IMR-90 (cell line): ENCODE measurements around the gene UBE2K. TPM values are rescaled to one million over a fixed set of nuclear protein-coding genes. Genes with fewer than 3 reads are reported as not detected.
"Not testable (repeated sequence)": the region's sequence is repeated elsewhere in the genome, so short reads cannot be mapped to it uniquely, and the experiment has no call there.

Experiments used
- ATAC-seq: fragments of 200-7000 bp; cut with Tn5 transposase; 2 replicates; pipeline ENCODE4 v1.9.1; 2020; ENCODE audit warnings: low read depth, mild to moderate bottlenecking, moderate library complexity
- BruUV-seq: library from RNA; stranded (reverse); fragments of 400-500 nt; replicated peaks from 2 replicates; lab custom pipeline; 2021; lab: Mats Ljungman, UMichigan
- CTCF ChIA-PET: fragments of 300-600 bp; formaldehyde crosslinking; extraction: SDS; loops from one replicate; lab custom pipeline; 2021; ENCODE audit warnings: antibody characterized with exemption; lab: Yijun Ruan, JAX
- POLR2A ChIA-PET: fragments of 300-600 bp; sonication (Branson Sonifier 250); formaldehyde crosslinking; loops from one replicate; lab custom pipeline; 2022; ENCODE audit warnings: antibody characterized with exemption; ENCODE audit not compliant: unreplicated experiment; lab: Charles Lee
- DNase-seq: peaks from one replicate; pipeline ENCODE4 v3.0.0; 2013
- H2AFZ ChIP-seq: replicated peaks from 2 replicates; pipeline ENCODE3; 2013; ENCODE audit warnings: low read length, mild to moderate bottlenecking; ENCODE audit not compliant: poor library complexity
- H2AK5ac ChIP-seq: 2 replicates; pipeline ENCODE4 v1.6.1; 2013; ENCODE audit warnings: low read depth, low read length, inconsistent platforms
- H2AK9ac ChIP-seq: replicated peaks from 2 replicates; pipeline ENCODE3; 2013; ENCODE audit warnings: mild to moderate bottlenecking, low read depth, low read length, moderate library complexity; ENCODE audit not compliant: poor library complexity
- H2BK120ac ChIP-seq: 2 replicates; pipeline ENCODE4 v1.6.1; 2013; ENCODE audit warnings: low read depth, low read length, inconsistent platforms
- H2BK15ac ChIP-seq: 3 replicates; pipeline ENCODE4 v1.6.1; 2013; ENCODE audit warnings: low read depth, low read length, inconsistent platforms
- H2BK20ac ChIP-seq: 2 replicates; pipeline ENCODE4 v1.6.1; 2013; ENCODE audit warnings: low read depth, mild to moderate bottlenecking, inconsistent platforms, low read length, moderate library complexity
- H2BK5ac ChIP-seq: 2 replicates; pipeline ENCODE4 v1.6.1; 2013; ENCODE audit warnings: mild to moderate bottlenecking, low read depth, low read length, inconsistent platforms; ENCODE audit not compliant: poor library complexity, severe bottlenecking
- H3K14ac ChIP-seq: replicated peaks from 2 replicates; pipeline ENCODE4 v1.6.1; 2013; ENCODE audit warnings: low read depth, low read length, inconsistent platforms
- H3K18ac ChIP-seq: 2 replicates; pipeline ENCODE4 v1.6.1; 2013; ENCODE audit warnings: low read depth, low read length, control low read depth
- H3K23ac ChIP-seq: 2 replicates; pipeline ENCODE4 v1.6.1; 2013; ENCODE audit warnings: low read depth, low read length, inconsistent platforms
- H3K27ac ChIP-seq: 2 replicates; pipeline ENCODE4 v1.5.1; 2013; ENCODE audit warnings: mild to moderate bottlenecking, control low read depth, low read length; ENCODE audit not compliant: insufficient read depth
- H3K27me3 ChIP-seq: 2 replicates; pipeline ENCODE4 v1.6.1; 2013; ENCODE audit warnings: low read length; ENCODE audit not compliant: control insufficient read depth, insufficient read depth
- H3K36me3 ChIP-seq: 2 replicates; pipeline ENCODE4 v1.6.1; 2013; ENCODE audit warnings: low read length, mixed read lengths; ENCODE audit not compliant: control insufficient read depth, insufficient read depth
- H3K4ac ChIP-seq: 2 replicates; pipeline ENCODE4 v1.6.1; 2013; ENCODE audit warnings: low read depth, low read length, inconsistent platforms
- H3K4me1 ChIP-seq: 2 replicates; pipeline ENCODE4 v1.6.1; 2013; ENCODE audit warnings: low read length, mixed read lengths; ENCODE audit not compliant: control insufficient read depth, insufficient read depth
- H3K4me2 ChIP-seq: 2 replicates; pipeline ENCODE4 v1.6.1; 2013; ENCODE audit warnings: low read depth, mild to moderate bottlenecking, control low read depth, low read length, moderate library complexity
- H3K4me3 ChIP-seq: 2 replicates; pipeline ENCODE4 v1.5.1; 2013; ENCODE audit warnings: low read depth, mild to moderate bottlenecking, control low read depth, low read length, moderate library complexity; ENCODE audit not compliant: insufficient read depth
- H3K56ac ChIP-seq: 2 replicates; pipeline ENCODE4 v1.6.1; 2013; ENCODE audit warnings: low read length, inconsistent platforms; ENCODE audit not compliant: insufficient read depth; ENCODE audit errors: extremely low read depth
- H3K79me1 ChIP-seq, 2 experiments: 2 replicates each; pipeline ENCODE4 v1.6.1; 2013; ENCODE audit warnings: low read length in 2 of 2, inconsistent platforms in 1 of 2, low read depth in 1 of 2
- H3K9ac ChIP-seq: 2 replicates; pipeline ENCODE4 v1.6.1; 2013; ENCODE audit warnings: low read depth, low read length, control low read depth
- H3K9me1 ChIP-seq: 2 replicates; pipeline ENCODE4 v1.6.1; 2013; ENCODE audit warnings: low read length, inconsistent platforms; ENCODE audit not compliant: insufficient read depth
- H3K9me3 ChIP-seq: 2 replicates; pipeline ENCODE4 v1.6.1; 2013; ENCODE audit warnings: low read length; ENCODE audit not compliant: control insufficient read depth, insufficient read depth
- H4K20me1 ChIP-seq: 2 replicates; pipeline ENCODE4 v1.6.1; 2013; ENCODE audit warnings: low read length, inconsistent platforms; ENCODE audit not compliant: insufficient read depth
- H4K5ac ChIP-seq: 2 replicates; pipeline ENCODE4 v1.6.1; 2013; ENCODE audit warnings: mild to moderate bottlenecking, low read depth, low read length, control low read depth
- H4K8ac ChIP-seq, 2 experiments: 2 replicates each; pipeline ENCODE4 v1.6.1; 2013; ENCODE audit warnings: low read depth in 2 of 2, low read length in 2 of 2, control low read depth in 1 of 2, inconsistent platforms in 1 of 2
- H4K91ac ChIP-seq: 2 replicates; pipeline ENCODE4 v1.6.1; 2013; ENCODE audit warnings: low read depth, low read length, inconsistent platforms; ENCODE audit not compliant: insufficient read depth
- WGBS, 2 experiments: methylation state at CpG; one replicate each; pipeline versions ENCODE4 v1.1.5 to v1.1.7; 2013; ENCODE audit warnings: missing lambda C conversion rate in 2 of 2; ENCODE audit not compliant: insufficient read length in 1 of 2; ENCODE audit errors: extremely low coverage in 2 of 2; 5-methylcytosine and 5-hydroxymethylcytosine counted together
- dilution Hi-C: fragments of 300-500 bp; cut with HindIII; formaldehyde crosslinking; loops from one replicate; pipeline ENCODE4 v1.14.3; 2018; ENCODE audit warnings: low sequenced_read_pairs; ENCODE audit not compliant: unreplicated experiment
- in situ Hi-C: fragments of 300-500 bp; cut with MboI; formaldehyde crosslinking; loops from 3 replicates; pipeline ENCODE4 v1.14.3; 2019; ENCODE audit warnings: low sequenced_read_pairs, inconsistent platforms, mixed read lengths
- intact Hi-C: fragments of 100-400 bp; cut with micrococcal nuclease; formaldehyde crosslinking; loops from 2 replicates; pipeline ENCODE4 v1.10.0; 2022
- polyA plus RNA-seq, 3 experiments: library from polyadenylated mRNA; depleted of rRNA; stranded (reverse); fragments of >200 nt; gene quantifications; 2 replicates each; pipeline ENCODE4 v1.2.3, GENCODE V29; 2012; ENCODE audit warnings: low replicate concordance in 1 of 3
- total RNA-seq: library from RNA; depleted of rRNA; stranded (reverse); fragments of >200 nt; gene quantifications from 2 replicates; pipeline ENCODE4 v1.2.3, GENCODE V29; 2012

Gene UBE2K
- total and polyA plus RNA-seq, 2 of the 4 experiments (the other 2 are of a cell fraction), result 17.7 to 44.8 TPM

DNA sequence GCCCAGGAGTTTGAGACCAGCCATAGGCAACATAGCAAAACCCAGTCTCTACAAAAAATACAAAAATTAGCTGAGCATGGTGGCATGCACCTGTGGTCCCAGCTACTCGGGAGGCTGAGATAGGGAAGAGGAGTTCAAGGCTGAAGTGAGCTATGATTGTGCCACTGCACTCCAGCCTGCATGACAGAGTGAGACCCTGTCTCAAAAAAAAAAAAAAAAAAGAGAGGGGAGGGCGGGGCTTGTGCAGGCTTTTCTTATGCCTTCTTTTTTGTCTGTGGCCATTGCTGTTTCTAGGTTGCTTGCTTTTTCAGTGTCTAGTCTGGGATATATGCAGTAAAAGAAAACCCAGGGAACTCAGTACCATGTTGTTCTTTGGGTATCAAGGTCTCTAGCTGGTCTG is 16.9 kb upstream of the UBE2K start:
- POLR2A ChIA-PET, result interaction anchor here (0.7 kb wide), 1 partner anchor 122 kb away, joined by 20 read pairs; no protein-coding TSS in a partner anchor
- ATAC-seq, H3K14ac ChIP-seq, H3K9me3 ChIP-seq, H4K91ac ChIP-seq, H3K4me3 ChIP-seq, H2AFZ ChIP-seq, H2AK5ac ChIP-seq, H2BK5ac ChIP-seq, H2BK20ac ChIP-seq, H3K9me1 ChIP-seq, DNase-seq, H3K9ac ChIP-seq, H3K79me1 ChIP-seq, H3K36me3 ChIP-seq, intact Hi-C loops, H3K56ac ChIP-seq, H4K20me1 ChIP-seq, H4K5ac ChIP-seq, H2AK9ac ChIP-seq, H4K8ac ChIP-seq, H3K27ac ChIP-seq, H3K27me3 ChIP-seq, H2BK15ac ChIP-seq, CTCF ChIA-PET, H3K4me1 ChIP-seq, H2BK120ac ChIP-seq, dilution Hi-C loops, H3K4me2 ChIP-seq, BruUV-seq, H3K23ac ChIP-seq, H3K18ac ChIP-seq, H3K4ac ChIP-seq: not testable (repeated sequence)
- in situ Hi-C loops, result loop anchor here (10.0 to 25.0 kb wide), 2 partner anchors 284 to 631 kb away; no protein-coding TSS in a partner anchor
- WGBS, 2 experiments, result 100% methylated on average over 1 of the region's 2 CpGs; no CpG with 5 or more reads in 1 of the 2 experiments
